SK-N-SH treated with all-trans-retinoic acid at 6 μM for 48 hours (cell line): ENCODE data around the gene TSHZ2.

ENCODE experiments used
- ARNTL ChIP-seq: fragments of 450-650 bp; formaldehyde crosslinking; IDR thresholded peaks from 2 replicates; pipeline ENCODE4 v1.5.0; 2020; ENCODE audit warnings: low read depth, mild to moderate bottlenecking, moderate library complexity, borderline replicate concordance
- PATZ1 ChIP-seq: fragments of 250-450 bp; sonication (Bioruptor Pico); IDR thresholded peaks from 2 replicates; pipeline ENCODE4 v1.8.0; 2020; ENCODE audit warnings: mild to moderate bottlenecking, moderate library complexity, borderline replicate concordance
- SNAI2 ChIP-seq: fragments of 250-450 bp; sonication (Bioruptor Pico); IDR thresholded peaks from 2 replicates; pipeline ENCODE4 v1.5.0; 2020; ENCODE audit warnings: mild to moderate bottlenecking, moderate library complexity
- TCF4 ChIP-seq: fragments of 250-450 bp; sonication (Bioruptor Pico); IDR thresholded peaks from 2 replicates; pipeline ENCODE4 v1.8.0; 2021; ENCODE audit warnings: mild to moderate bottlenecking, moderate library complexity, borderline replicate concordance
- ZFP3 ChIP-seq: fragments of 250-450 bp; sonication (Bioruptor Pico); IDR thresholded peaks from 2 replicates; pipeline ENCODE4 v1.5.0; 2020; ENCODE audit warnings: mild to moderate bottlenecking, moderate library complexity
- ZNF565 ChIP-seq: fragments of 450-650 bp; formaldehyde crosslinking; conservative IDR thresholded peaks from 2 replicates; pipeline ENCODE4 v1.5.0; 2020; ENCODE audit warnings: low read depth, mild to moderate bottlenecking, moderate library complexity

DNA sequence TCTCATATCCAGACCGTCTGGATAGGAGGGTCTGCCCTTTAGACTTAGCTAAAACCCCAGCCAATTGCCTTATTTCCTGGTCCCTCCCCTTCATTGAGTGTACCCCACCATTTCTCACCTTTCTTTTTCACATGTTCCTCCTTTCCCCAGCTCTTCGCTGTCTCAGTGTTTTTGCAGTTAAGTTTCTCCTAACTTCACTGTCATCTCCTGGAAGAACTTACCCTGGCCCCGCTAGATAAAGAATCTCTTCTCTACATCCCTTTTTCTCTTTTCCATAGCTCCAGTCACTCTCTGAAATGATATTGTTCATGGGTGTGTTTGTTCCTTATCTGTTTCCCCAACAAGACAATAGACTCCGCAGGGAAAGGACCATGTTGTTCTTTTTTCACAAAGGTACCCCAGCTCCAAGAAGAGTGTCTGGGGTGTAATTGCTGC, 208.8 kb downstream of the TSHZ2 start:
- TF ChIP-seq ZNF565 (no peak), ZFP3 (no peak), SNAI2 (CRISPR knock-in tag) (no peak), PATZ1 (CRISPR knock-in tag) (no peak), ARNTL (CRISPR knock-in tag) (no peak), TCF4 (no peak)
